MM.1S (cell line): ENCODE measurements around the gene RPP21.

Experiments
- DNase-seq: peaks from one replicate; pipeline ENCODE4 v3.0.0-alpha.2; 2015
- H2AFZ ChIP-seq: fragments of 300-600 bp; sonication (generic); 2 replicates; pipeline ENCODE4 v1.6.0; 2016; ENCODE audit warnings: antibody characterized with exemption, low read length
- H3F3A ChIP-seq: fragments of 300-600 bp; sonication (generic); 2 replicates; pipeline ENCODE4 v1.6.1; 2016; ENCODE audit warnings: mild to moderate bottlenecking, antibody characterized with exemption, low read length, moderate library complexity, mixed read lengths; ENCODE audit not compliant: insufficient read depth
- H3K27ac ChIP-seq: fragments of 300-600 bp; sonication (generic); 2 replicates; pipeline ENCODE4 v1.5.1; 2016; ENCODE audit warnings: mild to moderate bottlenecking, low read length
- H3K27me3 ChIP-seq: fragments of 300-600 bp; sonication (generic); replicated peaks from 2 replicates; pipeline ENCODE4 v1.6.0; 2016; ENCODE audit warnings: low read length; ENCODE audit not compliant: insufficient read depth
- H3K36me3 ChIP-seq: fragments of 300-600 bp; sonication (generic); replicated peaks from 2 replicates; pipeline ENCODE4 v1.6.1; 2016; ENCODE audit warnings: mild to moderate bottlenecking, low read length, mixed read lengths; ENCODE audit not compliant: insufficient read depth
- H3K4me1 ChIP-seq: fragments of 300-600 bp; sonication (generic); 2 replicates; pipeline ENCODE4 v1.6.1; 2016; ENCODE audit warnings: low read length, mixed read lengths
- H3K4me2 ChIP-seq: fragments of 300-600 bp; sonication (generic); 2 replicates; pipeline ENCODE4 v1.6.0; 2016; ENCODE audit warnings: low read depth, low read length
- H3K4me3 ChIP-seq: fragments of 300-600 bp; sonication (generic); 2 replicates; pipeline ENCODE4 v1.5.1; 2016; ENCODE audit warnings: low read length, mixed read lengths
- H3K79me2 ChIP-seq: fragments of 300-600 bp; sonication (generic); 2 replicates; pipeline ENCODE4 v1.6.1; 2016; ENCODE audit warnings: mixed run types, low read length, mixed read lengths
- H3K9ac ChIP-seq: fragments of 300-600 bp; sonication (generic); 2 replicates; pipeline ENCODE4 v1.6.1; 2016; ENCODE audit warnings: low read length, mixed read lengths
- H3K9me2 ChIP-seq: fragments of 300-600 bp; sonication (generic); replicated peaks from 2 replicates; pipeline ENCODE4 v1.6.1; 2016; ENCODE audit warnings: mild to moderate bottlenecking, low read length, mixed read lengths; ENCODE audit not compliant: insufficient read depth
- H3K9me3 ChIP-seq: fragments of 300-600 bp; sonication (generic); replicated peaks from 2 replicates; pipeline ENCODE4 v1.6.1; 2016; ENCODE audit warnings: mild to moderate bottlenecking, low read length, mixed read lengths; ENCODE audit not compliant: insufficient read depth
- H4K20me1 ChIP-seq: fragments of 300-600 bp; sonication (generic); 2 replicates; pipeline ENCODE4 v1.6.1; 2016; ENCODE audit warnings: mild to moderate bottlenecking, low read length, moderate library complexity, mixed read lengths; ENCODE audit not compliant: insufficient read depth
- EZH2 ChIP-seq: fragments of 300-600 bp; sonication (generic); optimal IDR thresholded peaks from 2 replicates; pipeline ENCODE3; 2017; ENCODE audit warnings: low read depth, mild to moderate bottlenecking, antibody characterized with exemption, low read length, mixed read lengths
- EZH2phosphoT487 ChIP-seq: fragments of 300-600 bp; sonication (generic); IDR thresholded peaks from 2 replicates; pipeline ENCODE4 v1.6.1; 2018; ENCODE audit warnings: antibody characterized with exemption, low read length
- TF ChIP-seq, protein P1 (sequence below): fragments of 300-600 bp; sonication (generic); IDR thresholded peaks from 2 replicates; pipeline ENCODE4 v1.5.1; 2016; ENCODE audit warnings: antibody characterized with exemption, low read length, mixed read lengths

The RPP21 gene

DNA sequence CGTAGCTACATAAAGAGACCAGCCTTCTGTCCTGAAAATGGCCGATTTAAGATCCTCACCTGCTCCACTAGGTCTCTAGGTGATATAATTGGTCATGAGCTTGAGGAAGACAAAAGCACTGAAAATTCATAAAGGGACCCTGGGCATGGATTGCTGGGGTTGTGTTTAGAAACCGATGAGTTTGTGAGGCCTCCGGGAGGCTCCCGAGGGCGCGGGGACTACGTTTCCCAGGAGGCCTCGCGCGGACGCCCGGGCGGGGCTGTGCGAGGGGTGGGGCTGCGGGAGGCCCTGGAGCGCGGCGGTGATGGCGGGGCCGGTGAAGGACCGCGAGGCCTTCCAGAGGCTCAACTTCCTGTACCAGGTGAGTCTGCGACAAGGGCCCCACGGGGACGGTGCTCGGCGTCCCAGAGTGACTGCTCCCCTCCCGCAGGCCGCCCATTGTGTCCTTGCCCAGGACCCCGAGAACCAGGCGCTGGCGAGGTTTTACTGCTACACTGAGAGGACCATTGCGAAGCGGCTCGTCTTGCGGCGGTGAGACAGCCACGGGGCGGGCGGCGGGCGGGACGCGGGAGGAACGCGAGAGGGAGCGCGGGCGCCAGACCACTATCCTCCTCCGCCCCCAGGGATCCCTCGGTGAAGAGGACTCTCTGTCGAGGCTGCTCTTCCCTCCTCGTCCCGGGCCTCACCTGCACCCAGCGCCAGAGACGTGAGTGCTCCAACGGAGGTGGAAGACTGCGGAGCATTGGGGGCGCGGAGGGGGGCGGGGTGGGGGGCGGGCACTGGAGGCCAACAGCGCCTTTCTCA, at the start of gene RPP21:
Gene RPP21 (plus strand): TSS at position 289 of the 804 bp plus-strand sequence. CDS start 16 bp downstream, at position 305.
- Histone ChIP-seq H3K79me2 (peaks cover 9% of the 10 kb centered on the region; the same call in 1 of the 2 replicates), H3K36me3 (no peaks in the 10 kb centered on the region), H3K4me2 (peak within 1 kb of the TSS; percentile 67), H3K9me3 (no peaks in the 10 kb centered on the region), H3K4me1 (peaks cover 12% of the 10 kb centered on the region; the same call in 1 of the 2 replicates), H3K27ac (peak within 1 kb of the TSS; percentile 59; the same call in 1 of the 2 replicates), H3K4me3 (peak within 1 kb of the TSS; percentile 98), H3K9me2 (no peaks in the 10 kb centered on the region), H2AFZ (peak within 1 kb of the TSS; percentile 98), H3K9ac (peak within 1 kb of the TSS; percentile 91), H4K20me1 (no peaks in the 10 kb centered on the region), H3F3A (no peaks in the 10 kb centered on the region), H3K27me3 (no peaks in the 10 kb centered on the region)
- TF ChIP-seq, protein P1, sequence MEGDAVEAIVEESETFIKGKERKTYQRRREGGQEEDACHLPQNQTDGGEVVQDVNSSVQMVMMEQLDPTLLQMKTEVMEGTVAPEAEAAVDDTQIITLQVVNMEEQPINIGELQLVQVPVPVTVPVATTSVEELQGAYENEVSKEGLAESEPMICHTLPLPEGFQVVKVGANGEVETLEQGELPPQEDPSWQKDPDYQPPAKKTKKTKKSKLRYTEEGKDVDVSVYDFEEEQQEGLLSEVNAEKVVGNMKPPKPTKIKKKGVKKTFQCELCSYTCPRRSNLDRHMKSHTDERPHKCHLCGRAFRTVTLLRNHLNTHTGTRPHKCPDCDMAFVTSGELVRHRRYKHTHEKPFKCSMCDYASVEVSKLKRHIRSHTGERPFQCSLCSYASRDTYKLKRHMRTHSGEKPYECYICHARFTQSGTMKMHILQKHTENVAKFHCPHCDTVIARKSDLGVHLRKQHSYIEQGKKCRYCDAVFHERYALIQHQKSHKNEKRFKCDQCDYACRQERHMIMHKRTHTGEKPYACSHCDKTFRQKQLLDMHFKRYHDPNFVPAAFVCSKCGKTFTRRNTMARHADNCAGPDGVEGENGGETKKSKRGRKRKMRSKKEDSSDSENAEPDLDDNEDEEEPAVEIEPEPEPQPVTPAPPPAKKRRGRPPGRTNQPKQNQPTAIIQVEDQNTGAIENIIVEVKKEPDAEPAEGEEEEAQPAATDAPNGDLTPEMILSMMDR = no peak
- no peak for TF ChIP-seq EZH2phosphoT487
- no peak for TF ChIP-seq EZH2
- peak; percentile 84 for DNase-seq

DNA sequence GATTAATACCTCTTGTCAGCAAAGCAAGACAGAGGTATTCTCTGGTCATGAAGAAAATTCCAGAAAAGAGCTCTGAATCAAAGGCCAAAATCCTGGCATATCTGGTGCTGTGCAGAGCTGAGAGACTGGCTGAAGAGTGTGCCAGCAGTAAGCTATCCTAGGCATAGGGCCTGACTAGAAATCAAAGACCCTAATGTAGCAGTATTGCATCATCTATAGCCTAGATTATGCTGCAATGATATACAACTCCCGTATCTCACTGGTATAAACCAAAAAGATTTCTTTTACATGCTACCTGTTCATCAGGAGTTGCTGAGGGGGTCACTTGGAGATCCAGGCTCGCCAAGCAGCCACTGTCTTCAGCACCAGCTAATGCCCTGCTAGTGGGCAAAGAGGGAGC, 49.1 kb upstream of the RPP21 start:
- no peaks in the 10 kb centered on the region for H3K9me3 ChIP-seq
- H3K36me3 ChIP-seq = 0 out of 2 replicates have a peak, but pooled peaks cover 1% of the 10 kb centered on the region
- no peak overlapping the region for H3K4me3 ChIP-seq
- H2AFZ ChIP-seq = no peak overlapping the region
- H3K9ac ChIP-seq = no peak overlapping the region
- TF ChIP-seq EZH2phosphoT487 = no peak
- TF ChIP-seq, protein P1 = no peak
- no peak for TF ChIP-seq EZH2
- no peaks in the 10 kb centered on the region for H3K4me1 ChIP-seq
- H3K79me2 ChIP-seq = no peaks in the 10 kb centered on the region
- no peaks in the 10 kb centered on the region for H3K9me2 ChIP-seq
- no peak overlapping the region for H3K4me2 ChIP-seq
- H3K27me3 ChIP-seq = no peaks in the 10 kb centered on the region
- DNase-seq = no peak
- no peak overlapping the region for H3K27ac ChIP-seq
- no peaks in the 10 kb centered on the region for H3F3A ChIP-seq
- H4K20me1 ChIP-seq = no peaks in the 10 kb centered on the region

DNA sequence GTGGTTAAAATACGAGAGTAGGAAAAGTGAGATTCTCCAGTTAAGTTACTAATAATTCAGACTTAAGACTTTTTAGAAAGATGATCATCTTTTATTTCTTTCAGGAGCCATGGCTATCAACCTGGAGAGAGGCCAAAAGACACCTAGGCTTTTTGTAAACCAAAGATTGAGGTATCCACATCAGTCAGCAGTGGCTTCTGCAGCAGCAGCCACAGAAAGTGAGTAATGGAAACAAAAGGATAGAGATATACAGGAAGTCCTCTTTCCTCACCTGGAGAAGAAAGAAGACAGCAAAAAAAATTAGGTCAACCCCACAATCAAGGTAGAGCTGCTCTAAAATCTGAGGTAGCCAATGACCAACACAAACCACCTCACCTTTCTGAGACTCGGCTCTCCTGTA, 41.0 kb upstream of the RPP21 start:
- DNase-seq = no peak
- H3K27ac ChIP-seq = no peak overlapping the region
- H3K9me2 ChIP-seq = no peaks in the 10 kb centered on the region
- H4K20me1 ChIP-seq = no peaks in the 10 kb centered on the region
- peaks cover 27% of the 10 kb centered on the region for H3K79me2 ChIP-seq
- H3K4me2 ChIP-seq = no peak overlapping the region
- no peaks in the 10 kb centered on the region for H3K9me3 ChIP-seq
- no peak overlapping the region for H3K4me3 ChIP-seq
- no peaks in the 10 kb centered on the region for H3K27me3 ChIP-seq
- no peaks in the 10 kb centered on the region for H3K4me1 ChIP-seq
- H2AFZ ChIP-seq = no peak overlapping the region
- H3K36me3 ChIP-seq = 0 out of 2 replicates have a peak, but pooled peaks cover 4% of the 10 kb centered on the region
- no peak for TF ChIP-seq EZH2phosphoT487
- TF ChIP-seq, protein P1 = no peak
- TF ChIP-seq EZH2 = no peak
- no peak overlapping the region for H3K9ac ChIP-seq
- H3F3A ChIP-seq = no peaks in the 10 kb centered on the region
